H9 (cell line): ENCODE results near the gene TLR6. TPM values are rescaled to one million over a fixed set of nuclear protein-coding genes. Genes with fewer than 3 reads are reported as not detected.

Source experiments
- DNase-seq: peaks from one replicate; pipeline ENCODE4 v3.0.0-alpha.2; 2017
- H2AFZ ChIP-seq: one replicate; pipeline ENCODE4 v1.6.1; 2013; ENCODE audit warnings: mild to moderate bottlenecking, low read length, control low read depth, moderate library complexity
- H2AK5ac ChIP-seq: 2 replicates; pipeline ENCODE4 v1.6.1; 2013; ENCODE audit warnings: low read length, control low read depth, mixed read lengths; ENCODE audit not compliant: insufficient read length
- H2BK120ac ChIP-seq: one replicate; pipeline ENCODE4 v1.6.1; 2013; ENCODE audit warnings: low read depth, mild to moderate bottlenecking, low read length, control low read depth, inconsistent platforms; ENCODE audit not compliant: poor library complexity, severe bottlenecking
- H2BK12ac ChIP-seq: 2 replicates; pipeline ENCODE4 v1.6.1; 2013; ENCODE audit warnings: low read length, control low read depth, mixed read lengths, low read depth; ENCODE audit not compliant: insufficient read length
- H2BK15ac ChIP-seq: 2 replicates; pipeline ENCODE4 v1.6.1; 2013; ENCODE audit warnings: low read depth, low read length, control low read depth
- H2BK20ac ChIP-seq: one replicate; pipeline ENCODE4 v1.6.1; 2013; ENCODE audit warnings: low read depth, mild to moderate bottlenecking, low read length, control low read depth, inconsistent platforms; ENCODE audit not compliant: poor library complexity, severe bottlenecking
- H2BK5ac ChIP-seq: 2 replicates; pipeline ENCODE4 v1.6.1; 2013; ENCODE audit warnings: low read length, control low read depth, mixed read lengths; ENCODE audit not compliant: insufficient read length
- H3K14ac ChIP-seq: 2 replicates; pipeline ENCODE4 v1.6.1; 2013; ENCODE audit warnings: low read length, control low read depth; ENCODE audit not compliant: insufficient read depth
- H3K18ac ChIP-seq: 2 replicates; pipeline ENCODE4 v1.6.1; 2013; ENCODE audit warnings: low read depth, mild to moderate bottlenecking, mixed read lengths, low read length, control low read depth; ENCODE audit not compliant: insufficient read length
- H3K23ac ChIP-seq: 2 replicates; pipeline ENCODE4 v1.6.1; 2013; ENCODE audit warnings: low read length, control low read depth, mixed read lengths, low read depth; ENCODE audit not compliant: insufficient read length
- H3K23me2 ChIP-seq: 2 replicates; pipeline ENCODE4 v1.6.1; 2013; ENCODE audit warnings: low read depth, mild to moderate bottlenecking, mixed read lengths, low read length, control low read depth; ENCODE audit not compliant: insufficient read length, poor library complexity, severe bottlenecking
- H3K27ac ChIP-seq: 2 replicates; pipeline ENCODE4 v1.5.1; 2013; ENCODE audit warnings: low read length, control low read depth, mixed read lengths, low read depth; ENCODE audit not compliant: insufficient read length
- H3K27me3 ChIP-seq: 2 replicates; pipeline ENCODE4 v1.6.1; 2013; ENCODE audit warnings: low read length, control low read depth, inconsistent platforms; ENCODE audit not compliant: insufficient read depth
- H3K4ac ChIP-seq: 2 replicates; pipeline ENCODE4 v1.6.1; 2013; ENCODE audit warnings: low read depth, mild to moderate bottlenecking, control low read depth, inconsistent platforms, low read length, moderate library complexity
- H3K4me1 ChIP-seq: 2 replicates; pipeline ENCODE4 v1.6.1; 2013; ENCODE audit warnings: low read length, control low read depth, inconsistent platforms; ENCODE audit not compliant: insufficient read depth
- H3K4me2 ChIP-seq: 2 replicates; pipeline ENCODE4 v1.6.1; 2013; ENCODE audit warnings: low read length, control low read depth, mixed read lengths; ENCODE audit not compliant: insufficient read length, insufficient read depth
- H3K56ac ChIP-seq: 2 replicates; pipeline ENCODE4 v1.6.1; 2013; ENCODE audit warnings: low read depth, mild to moderate bottlenecking, mixed read lengths, low read length, control low read depth; ENCODE audit not compliant: insufficient read length
- H3K79me1 ChIP-seq: 2 replicates; pipeline ENCODE4 v1.6.1; 2013; ENCODE audit warnings: low read depth, mild to moderate bottlenecking, moderate library complexity, low read length, control low read depth, inconsistent platforms; ENCODE audit not compliant: insufficient read depth, poor library complexity, severe bottlenecking
- H3K79me2 ChIP-seq: 2 replicates; pipeline ENCODE4 v1.6.1; 2013; ENCODE audit warnings: low read length, control low read depth, inconsistent platforms; ENCODE audit not compliant: insufficient read depth
- H3K9ac ChIP-seq: 2 replicates; pipeline ENCODE4 v1.6.1; 2013; ENCODE audit warnings: low read length, control low read depth, mixed read lengths; ENCODE audit not compliant: insufficient read length; ENCODE audit errors: extremely low read depth
- H3K9me3 ChIP-seq: one replicate; pipeline ENCODE4 v1.6.1; 2013; ENCODE audit warnings: low read depth, low read length, inconsistent platforms; ENCODE audit not compliant: control insufficient read depth
- H3T11ph ChIP-seq: one replicate; pipeline ENCODE4 v1.6.1; 2013; ENCODE audit warnings: mild to moderate bottlenecking, low read length, control low read depth, inconsistent platforms
- H4K20me1 ChIP-seq: one replicate; pipeline ENCODE4 v1.6.1; 2013; ENCODE audit not compliant: control insufficient read depth, insufficient read length, insufficient read depth
- H4K5ac ChIP-seq: 2 replicates; pipeline ENCODE4 v1.6.1; 2013; ENCODE audit warnings: low read depth, mild to moderate bottlenecking, mixed read lengths, low read length, control low read depth; ENCODE audit not compliant: insufficient read length
- H4K8ac ChIP-seq: replicated peaks from 2 replicates; pipeline ENCODE4 v1.6.1; 2013; ENCODE audit warnings: low read length, control low read depth, mixed read lengths, low read depth; ENCODE audit not compliant: insufficient read length
- H4K91ac ChIP-seq: 2 replicates; pipeline ENCODE4 v1.6.1; 2013; ENCODE audit warnings: low read depth, mild to moderate bottlenecking, moderate library complexity, mixed read lengths, low read length, control low read depth; ENCODE audit not compliant: insufficient read length
- H3K27ac Mint-ChIP-seq, 3 experiments: 2 replicates in 2 of 3; 3 replicates in 1 of 3; pipeline ENCODE4 v1.8.0; 2020 to 2021; ENCODE audit warnings: mixed read lengths in 3 of 3, mild to moderate bottlenecking in 1 of 3, moderate library complexity in 1 of 3
- H3K27me3 Mint-ChIP-seq: 2 replicates; pipeline ENCODE4 v1.8.0; 2021; ENCODE audit warnings: low read depth, mild to moderate bottlenecking, moderate library complexity, mixed read lengths
- H3K36me3 Mint-ChIP-seq, 3 experiments: 2 replicates in 2 of 3; 3 replicates in 1 of 3; pipeline ENCODE4 v1.8.0; 2020 to 2021; ENCODE audit warnings: low read depth in 3 of 3, mixed read lengths in 3 of 3; ENCODE audit not compliant: insufficient read depth in 1 of 3
- H3K4me1 Mint-ChIP-seq, 2 experiments: 2 replicates each; pipeline ENCODE4 v1.8.0; 2020; ENCODE audit warnings: mixed read lengths in 2 of 2
- H3K4me3 Mint-ChIP-seq, 2 experiments: 2 replicates in 1 of 2; 3 replicates in 1 of 2; pipeline ENCODE4 v1.8.0; 2020 to 2021; ENCODE audit warnings: mild to moderate bottlenecking in 2 of 2, mixed read lengths in 2 of 2, moderate library complexity in 1 of 2
- H3K9me3 Mint-ChIP-seq, 2 experiments: 2 replicates in 1 of 2; 3 replicates in 1 of 2; pipeline ENCODE4 v1.8.0; 2020; ENCODE audit warnings: mild to moderate bottlenecking in 2 of 2, mixed read lengths in 2 of 2, moderate library complexity in 1 of 2
- WGBS: extraction: QIAGEN DNeasy Blood & Tissue Kit; methylation state at CpG from one replicate; pipeline ENCODE4 v1.1.7; 2013; ENCODE audit warnings: missing lambda C conversion rate, low lambda C conversion rate, mixed read lengths; ENCODE audit not compliant: insufficient read length; ENCODE audit errors: extremely low coverage; 5-methylcytosine and 5-hydroxymethylcytosine counted together
- total RNA-seq: library from RNA; stranded (reverse); gene quantifications from 2 replicates; pipeline ENCODE4 v1.2.1, GENCODE V29; 2021
- TF ChIP-seq, protein P1 (sequence below): fragments of 200-600 bp; sonication (generic); conservative IDR thresholded peaks from 3 replicates; pipeline ENCODE4 v1.8.0; 2021; ENCODE audit warnings: antibody characterized with exemption, mild to moderate bottlenecking

Gene TLR6
- total RNA-seq, 1 experiment from 2014 or later, result 0.11 TPM

DNA sequence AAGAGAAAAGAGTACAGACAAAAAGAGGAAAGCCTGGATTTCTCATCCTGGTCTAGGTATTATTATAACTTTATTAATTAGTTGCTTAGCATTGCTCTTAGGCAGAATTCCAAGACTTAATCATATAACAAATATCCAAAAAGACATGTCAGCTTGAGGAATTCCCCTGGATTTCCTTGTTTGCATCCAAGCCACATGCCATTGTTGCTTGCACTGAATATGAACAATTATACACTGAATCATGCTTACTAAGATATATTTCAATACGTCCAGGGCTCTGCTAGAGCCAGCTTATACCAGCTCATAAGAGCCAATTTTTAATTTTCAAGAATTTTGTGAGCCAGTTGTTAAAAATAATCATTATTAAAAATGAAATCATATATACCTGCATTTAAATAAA lies 68.3 kb downstream of the TLR6 start:
- no CpG with 5 or more reads among the region's 1 CpG for WGBS
- no peak overlapping the region for H3K27ac Mint-ChIP-seq
- no peak overlapping the region for H2BK120ac ChIP-seq

More for the DNA sequence above, 68.3 kb downstream of the TLR6 start:
- TF ChIP-seq, protein P1, sequence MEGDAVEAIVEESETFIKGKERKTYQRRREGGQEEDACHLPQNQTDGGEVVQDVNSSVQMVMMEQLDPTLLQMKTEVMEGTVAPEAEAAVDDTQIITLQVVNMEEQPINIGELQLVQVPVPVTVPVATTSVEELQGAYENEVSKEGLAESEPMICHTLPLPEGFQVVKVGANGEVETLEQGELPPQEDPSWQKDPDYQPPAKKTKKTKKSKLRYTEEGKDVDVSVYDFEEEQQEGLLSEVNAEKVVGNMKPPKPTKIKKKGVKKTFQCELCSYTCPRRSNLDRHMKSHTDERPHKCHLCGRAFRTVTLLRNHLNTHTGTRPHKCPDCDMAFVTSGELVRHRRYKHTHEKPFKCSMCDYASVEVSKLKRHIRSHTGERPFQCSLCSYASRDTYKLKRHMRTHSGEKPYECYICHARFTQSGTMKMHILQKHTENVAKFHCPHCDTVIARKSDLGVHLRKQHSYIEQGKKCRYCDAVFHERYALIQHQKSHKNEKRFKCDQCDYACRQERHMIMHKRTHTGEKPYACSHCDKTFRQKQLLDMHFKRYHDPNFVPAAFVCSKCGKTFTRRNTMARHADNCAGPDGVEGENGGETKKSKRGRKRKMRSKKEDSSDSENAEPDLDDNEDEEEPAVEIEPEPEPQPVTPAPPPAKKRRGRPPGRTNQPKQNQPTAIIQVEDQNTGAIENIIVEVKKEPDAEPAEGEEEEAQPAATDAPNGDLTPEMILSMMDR, result no peak
- Histone ChIP-seq H3K14ac (no peak overlapping the region), H2AK5ac (no peak overlapping the region), H3K56ac (no peak overlapping the region), H4K91ac (no peak overlapping the region), H2BK12ac (no peak overlapping the region), H3K4ac (no peak overlapping the region), H3K23me2 (no peaks in the 10 kb centered on the region), H2BK15ac (no peak overlapping the region), H2BK20ac (no peak overlapping the region), H4K5ac (no peak overlapping the region), H3K4me2 (no peak overlapping the region), H3K18ac (no peak overlapping the region), H3T11ph (no peak overlapping the region), H3K79me1 (no peaks in the 10 kb centered on the region), H3K27me3 (no peaks in the 10 kb centered on the region), H2AFZ (no peak overlapping the region), H3K79me2 (no peaks in the 10 kb centered on the region), H4K20me1 (no peaks in the 10 kb centered on the region), H3K9ac (no peak overlapping the region), H3K23ac (no peak overlapping the region), H3K27ac (no peak overlapping the region), H3K4me1 (no peaks in the 10 kb centered on the region), H3K9me3 (no peaks in the 10 kb centered on the region), H2BK5ac (no peak overlapping the region), H4K8ac (no peak overlapping the region)
- DNase-seq, result no peak
- no peak overlapping the region for H3K4me3 Mint-ChIP-seq
- no peaks in the 10 kb centered on the region for H3K27me3 Mint-ChIP-seq
- H3K36me3 Mint-ChIP-seq, result no peaks in the 10 kb centered on the region
- H3K4me1 Mint-ChIP-seq, result no peaks in the 10 kb centered on the region
- H3K9me3 Mint-ChIP-seq, result no peaks in the 10 kb centered on the region; a peak in 1 of 5 replicates
